K562 (cell line): ENCODE measurements around the gene PHF21B. TPM values are rescaled to one million over a fixed set of nuclear protein-coding genes. Genes with fewer than 3 reads are reported as not detected.
"Not testable (repeated sequence)": the region's sequence is repeated elsewhere in the genome, so short reads cannot be mapped to it uniquely, and the experiment has no call there.

Source experiments
- ATAC-seq: fragments of 200-7000 bp; cut with Tn5 transposase; 3 replicates; pipeline ENCODE4 v1.9.1; 2020; ENCODE audit warnings: moderate library complexity
- BruUV-seq: library from RNA; stranded (reverse); fragments of 400-500 nt; replicated peaks from 2 replicates; lab custom pipeline; 2021; lab: Mats Ljungman, UMichigan
- CTCF ChIA-PET: fragments of 300-600 bp; formaldehyde crosslinking; extraction: SDS; loops from one replicate; lab custom pipeline; 2021; ENCODE audit warnings: low intra/inter-chr PET ratio; lab: Yijun Ruan, JAX
- POLR2A ChIA-PET: fragments of 300-600, 350-650 bp; sonication (Branson Sonifier 250); formaldehyde crosslinking; extraction: SDS; loops from one replicate; lab custom pipeline; 2021; ENCODE audit warnings: antibody characterized with exemption, inconsistent platforms; lab: Yijun Ruan, JAX
- DNase-seq, 4 experiments: peaks; one replicate each; pipeline versions ENCODE4 v3.0.0 to v3.0.0-alpha.2; 2011 to 2018; ENCODE audit warnings: low spot score in 3 of 4, mixed read lengths in 3 of 4; ENCODE audit errors: extremely low read depth in 1 of 4
- FAIRE-seq: peaks from 2 replicates; lab custom pipeline; 2011; peaks lifted over from hg19 to GRCh38; lab: Jason Lieb, UNC
- H2AFZ ChIP-seq: 2 replicates; pipeline ENCODE4 v1.6.0; 2011; ENCODE audit warnings: low read depth, low read length, control low read depth, inconsistent platforms
- H3K27ac ChIP-seq: fragments of 200-600 bp; 3 replicates; pipeline ENCODE4 v1.8.0; 2011; ENCODE audit warnings: low read depth, mild to moderate bottlenecking, control low read depth, inconsistent platforms, low read length, moderate library complexity, mixed read lengths; ENCODE audit errors: extremely low read depth
- H3K27me3 ChIP-seq, 2 experiments: fragments of 300-600 bp in 1 of 2; 2 replicates in 1 of 2; 3 replicates in 1 of 2; pipeline versions ENCODE4 v1.6.0 to v1.8.0; 2011; ENCODE audit warnings: inconsistent platforms in 2 of 2, low read length in 2 of 2, mild to moderate bottlenecking in 1 of 2, mixed read lengths in 1 of 2, moderate library complexity in 1 of 2; ENCODE audit not compliant: control insufficient read depth in 2 of 2, insufficient read depth in 2 of 2
- H3K36me3 ChIP-seq: fragments of 300-600 bp; 3 replicates; pipeline ENCODE4 v1.8.0; 2011; ENCODE audit warnings: mild to moderate bottlenecking, low read length, inconsistent platforms; ENCODE audit not compliant: control insufficient read depth, insufficient read depth
- H3K4me1 ChIP-seq, 2 experiments: fragments of 200-600 bp in 1 of 2; replicated peaks in 1 of 2; 2 replicates in 1 of 2; 3 replicates in 1 of 2; pipeline versions ENCODE4 v1.5.1 to v1.8.0; 2011; ENCODE audit warnings: inconsistent platforms in 2 of 2, low read length in 2 of 2, mild to moderate bottlenecking in 1 of 2, mixed read lengths in 1 of 2, moderate library complexity in 1 of 2; ENCODE audit not compliant: control insufficient read depth in 2 of 2, insufficient read depth in 2 of 2
- H3K4me2 ChIP-seq: 2 replicates; pipeline ENCODE4 v1.6.1; 2011; ENCODE audit warnings: low read length, control low read depth, inconsistent platforms, mixed read lengths; ENCODE audit not compliant: insufficient read depth
- H3K4me3 ChIP-seq: fragments of 200-600 bp; sonication (generic), shearing (Covaris generic); 2 replicates; pipeline ENCODE4 v1.5.1; 2016; ENCODE audit warnings: control low read depth, inconsistent platforms
- H3K79me2 ChIP-seq: fragments of 200-600 bp; 3 replicates; pipeline ENCODE4 v1.8.0; 2011; ENCODE audit warnings: low read length, inconsistent platforms; ENCODE audit not compliant: control insufficient read depth, insufficient read depth
- H3K9ac ChIP-seq, 2 experiments: 2 replicates each; pipeline versions ENCODE4 v1.6.0 to v1.6.1; 2011; ENCODE audit warnings: low read depth in 2 of 2, low read length in 2 of 2, control low read depth in 1 of 2, inconsistent platforms in 1 of 2, mild to moderate bottlenecking in 1 of 2, mixed read lengths in 1 of 2; ENCODE audit not compliant: insufficient read depth in 1 of 2
- H3K9me1 ChIP-seq: one replicate; pipeline ENCODE4 v1.6.0; 2011; ENCODE audit warnings: inconsistent platforms, mild to moderate bottlenecking, low read length, moderate library complexity; ENCODE audit not compliant: control insufficient read depth, insufficient read depth
- H3K9me3 ChIP-seq: replicated peaks from 2 replicates; pipeline ENCODE4 v1.5.1; 2011; ENCODE audit warnings: low read depth, low read length, inconsistent platforms; ENCODE audit not compliant: control insufficient read depth, insufficient read depth
- H4K20me1 ChIP-seq: replicated peaks from 2 replicates; pipeline ENCODE4 v1.6.1; 2011; ENCODE audit warnings: low read length, inconsistent platforms, mixed read lengths; ENCODE audit not compliant: control insufficient read depth, insufficient read depth
- CAMTA2 ChIP-seq: fragments of 250-450 bp; sonication (Bioruptor Pico); conservative IDR thresholded peaks from 2 replicates; pipeline ENCODE4 v1.5.1; 2022
- NFIX ChIP-seq: fragments of 250-450 bp; sonication (Bioruptor Pico); IDR thresholded peaks from 2 replicates; pipeline ENCODE4 v1.4.0; 2020; ENCODE audit warnings: low read depth, mild to moderate bottlenecking, moderate library complexity
- ZC3H11A ChIP-seq: IDR thresholded peaks from 2 replicates; pipeline ENCODE4 v1.6.1; 2012; ENCODE audit warnings: low read depth, low read length, improper control_type of control experiment
- WGBS: fragments of 100-300 bp; shearing (Covaris generic); methylation state at CpG from one replicate; pipeline ENCODE4 v1.1.6; 2016; ENCODE audit warnings: low coverage, mixed read lengths; ENCODE audit not compliant: insufficient coverage; ENCODE audit errors: missing lambda C conversion rate; 5-methylcytosine and 5-hydroxymethylcytosine counted together
- in situ Hi-C: fragments of 300-500 bp; cut with MboI; formaldehyde crosslinking; loops from 4 replicates; pipeline ENCODE4 v1.15.0; 2018; ENCODE audit warnings: inconsistent platforms, mixed read lengths
- intact Hi-C: fragments of 100-400 bp; cut with micrococcal nuclease; formaldehyde crosslinking; loops from 2 replicates; pipeline ENCODE4 v1.14.2; 2022
- polyA plus RNA-seq, 8 experiments: library from polyadenylated mRNA; depleted of rRNA in 4 of 8; stranded (reverse) in 5 of 8; unstranded in 3 of 8; fragments of >200 nt; fragmentation: Nextera tagmentation in 2 of 8; fragmentation: Illumina TruSeq in 1 of 8; extraction: Ambion mirVana in 2 of 8; extraction: Trizol in 1 of 8; gene quantifications; 2 replicates each; pipeline versions ENCODE4 v1.2.1 to v1.2.3, GENCODE V29; 2011 to 2014; ENCODE audit warnings: inconsistent platforms in 1 of 8, missing spikeins in 1 of 8
- total RNA-seq, 7 experiments: library from RNA; depleted of rRNA in 6 of 7; stranded (reverse); fragments of >200 nt in 6 of 7; fragmentation: Illumina TruSeq in 2 of 7; extraction: Trizol in 2 of 7; gene quantifications; 2 replicates each; pipeline versions ENCODE4 v1.2.1 to v1.2.3, GENCODE V29; 2011 to 2021; ENCODE audit warnings: low replicate concordance in 1 of 7
- TF ChIP-seq, protein P1 (sequence below): fragments of 450-650 bp; formaldehyde crosslinking; IDR thresholded peaks from 2 replicates; pipeline ENCODE4 v1.4.0; 2020; ENCODE audit warnings: mild to moderate bottlenecking, moderate library complexity
- TF ChIP-seq, protein P2 (sequence below): fragments of 250-450 bp; sonication (Bioruptor Pico); IDR thresholded peaks from 2 replicates; pipeline ENCODE4 v1.9.0; 2021; ENCODE audit warnings: mild to moderate bottlenecking
- TF ChIP-seq, protein P3 (sequence below): fragments of 450-650 bp; IDR thresholded peaks from 2 replicates; pipeline ENCODE4 v1.6.1; 2016

Gene PHF21B
- total and polyA plus RNA-seq, 9 of the 15 experiments (the other 6 are each of a cell fraction or from before 2014, with no cell fraction given), result 0.04 TPM; not detected in 8

DNA sequence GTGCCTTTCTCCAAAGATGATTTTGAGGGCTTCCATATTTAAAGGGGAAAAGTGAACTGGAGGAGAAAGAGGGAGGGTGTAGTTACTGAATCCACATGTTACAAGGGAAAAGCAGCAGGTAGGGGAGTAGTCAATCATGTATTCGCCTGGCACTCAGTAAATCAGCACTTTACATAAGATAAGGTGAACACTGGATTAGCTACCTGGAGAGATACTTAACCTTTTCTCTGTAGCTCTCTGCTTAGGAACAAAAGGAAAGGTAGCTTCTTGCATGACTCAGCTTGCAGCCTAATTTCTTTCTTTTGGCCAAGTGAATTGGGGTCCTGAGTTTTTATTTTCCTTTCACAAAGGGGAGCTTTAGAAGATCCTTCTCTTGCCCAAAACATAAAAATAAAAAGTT lies 43.3 kb upstream of the PHF21B start (continued):
- TF ChIP-seq, protein P1, sequence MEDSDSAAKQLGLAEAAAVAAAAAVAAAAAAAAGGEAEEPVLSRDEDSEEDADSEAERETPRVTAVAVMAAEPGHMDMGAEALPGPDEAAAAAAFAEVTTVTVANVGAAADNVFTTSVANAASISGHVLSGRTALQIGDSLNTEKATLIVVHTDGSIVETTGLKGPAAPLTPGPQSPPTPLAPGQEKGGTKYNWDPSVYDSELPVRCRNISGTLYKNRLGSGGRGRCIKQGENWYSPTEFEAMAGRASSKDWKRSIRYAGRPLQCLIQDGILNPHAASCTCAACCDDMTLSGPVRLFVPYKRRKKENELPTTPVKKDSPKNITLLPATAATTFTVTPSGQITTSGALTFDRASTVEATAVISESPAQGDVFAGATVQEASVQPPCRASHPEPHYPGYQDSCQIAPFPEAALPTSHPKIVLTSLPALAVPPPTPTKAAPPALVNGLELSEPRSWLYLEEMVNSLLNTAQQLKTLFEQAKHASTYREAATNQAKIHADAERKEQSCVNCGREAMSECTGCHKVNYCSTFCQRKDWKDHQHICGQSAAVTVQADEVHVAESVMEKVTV (CRISPR knock-in tag), result no peak
- TF ChIP-seq CAMTA2 (no peak), ZC3H11A (no peak), NFIX (CRISPR knock-in tag) (no peak)
- TF ChIP-seq, protein P2, sequence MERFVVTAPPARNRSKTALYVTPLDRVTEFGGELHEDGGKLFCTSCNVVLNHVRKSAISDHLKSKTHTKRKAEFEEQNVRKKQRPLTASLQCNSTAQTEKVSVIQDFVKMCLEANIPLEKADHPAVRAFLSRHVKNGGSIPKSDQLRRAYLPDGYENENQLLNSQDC (CRISPR knock-in tag), result no peak

DNA sequence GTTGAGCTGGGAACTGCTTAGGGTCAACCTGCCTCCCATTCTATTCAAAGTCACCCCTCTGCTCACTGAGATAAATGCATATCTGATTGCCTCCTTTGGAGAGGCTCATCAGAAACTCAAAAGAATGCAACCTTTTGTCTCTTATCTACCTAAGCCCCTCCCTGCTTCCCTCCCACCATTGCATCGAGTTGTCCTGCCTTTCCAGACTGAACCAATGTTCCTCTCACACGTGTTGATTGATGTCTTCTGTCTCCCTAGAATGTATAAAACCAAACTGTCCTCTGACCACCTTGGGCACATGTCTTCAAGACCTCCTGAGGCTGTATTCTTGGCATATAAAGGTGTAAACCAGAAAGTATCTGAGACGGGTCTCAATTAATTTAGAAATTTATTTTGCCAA lies 42.9 kb upstream of the PHF21B start:
- H3K9ac ChIP-seq, H4K20me1 ChIP-seq, DNase-seq, H2AFZ ChIP-seq, CTCF ChIA-PET, H3K27ac ChIP-seq, BruUV-seq, in situ Hi-C loops, FAIRE-seq, intact Hi-C loops, H3K9me1 ChIP-seq, H3K4me3 ChIP-seq, H3K79me2 ChIP-seq, H3K9me3 ChIP-seq, H3K4me1 ChIP-seq, H3K36me3 ChIP-seq, H3K4me2 ChIP-seq, ATAC-seq, POLR2A ChIA-PET: not testable (repeated sequence)
- WGBS, result 0% methylated on average over 3 of the region's 3 CpGs
- TF ChIP-seq, protein P3, sequence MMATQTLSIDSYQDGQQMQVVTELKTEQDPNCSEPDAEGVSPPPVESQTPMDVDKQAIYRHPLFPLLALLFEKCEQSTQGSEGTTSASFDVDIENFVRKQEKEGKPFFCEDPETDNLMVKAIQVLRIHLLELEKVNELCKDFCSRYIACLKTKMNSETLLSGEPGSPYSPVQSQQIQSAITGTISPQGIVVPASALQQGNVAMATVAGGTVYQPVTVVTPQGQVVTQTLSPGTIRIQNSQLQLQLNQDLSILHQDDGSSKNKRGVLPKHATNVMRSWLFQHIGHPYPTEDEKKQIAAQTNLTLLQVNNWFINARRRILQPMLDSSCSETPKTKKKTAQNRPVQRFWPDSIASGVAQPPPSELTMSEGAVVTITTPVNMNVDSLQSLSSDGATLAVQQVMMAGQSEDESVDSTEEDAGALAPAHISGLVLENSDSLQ, result peak; percentile 77
- H3K27me3 ChIP-seq, result peaks cover 6 to 28% of the 10 kb centered on the region in 2 experiments
